Spleen (tissue), 11 donors: ENCODE data around the gene FABP7. TPM values are rescaled to one million over a fixed set of nuclear protein-coding genes. Genes with fewer than 3 reads are reported as not detected.

ENCODE experiments used
- DNase-seq: peaks from one replicate; pipeline ENCODE4 v3.0.0-alpha.2; 2020
- H3K27ac ChIP-seq, 8 donors: fragments of 200-600 bp; sonication (generic) in 7 of 8; 1 replicate in 4 of 8; 2 replicates in 4 of 8; pipeline versions ENCODE4 v1.5.0 to v1.8.0; 2016 to 2021; ENCODE audit warnings: inconsistent platforms in 4 of 8, mild to moderate bottlenecking in 4 of 8, moderate library complexity in 1 of 8
- H3K27me3 ChIP-seq, 7 donors: fragments of 200-600 bp; sonication (generic) in 6 of 7; replicated peaks in 1 of 7; 1 replicate in 4 of 7; 2 replicates in 3 of 7; pipeline versions ENCODE4 v1.5.0 to v1.8.0; 2016 to 2021; ENCODE audit warnings: inconsistent platforms in 3 of 7, mild to moderate bottlenecking in 1 of 7
- H3K36me3 ChIP-seq, 6 donors: fragments of 200-600 bp; sonication (generic) in 5 of 6; 1 replicate in 4 of 6; 2 replicates in 2 of 6; pipeline versions ENCODE4 v1.5.0 to v1.8.0; 2016 to 2021; ENCODE audit warnings: inconsistent platforms in 2 of 6
- H3K4me1 ChIP-seq, 6 donors: fragments of 200-600 bp; sonication (generic) in 5 of 6; 1 replicate in 3 of 6; 2 replicates in 3 of 6; pipeline versions ENCODE4 v1.5.0 to v1.8.0; 2016 to 2021; ENCODE audit warnings: inconsistent platforms in 3 of 6
- H3K4me3 ChIP-seq, 8 donors: fragments of 200-600 bp; sonication (generic) in 7 of 8; 1 replicate in 4 of 8; 2 replicates in 4 of 8; pipeline versions ENCODE4 v1.5.0 to v1.8.0; 2016 to 2021; ENCODE audit warnings: inconsistent platforms in 4 of 8, mild to moderate bottlenecking in 4 of 8, moderate library complexity in 2 of 8
- H3K9me3 ChIP-seq, 8 donors: fragments of 200-600 bp; sonication (generic) in 7 of 8; 1 replicate in 4 of 8; 2 replicates in 4 of 8; pipeline versions ENCODE4 v1.5.0 to v1.8.0; 2016 to 2021; ENCODE audit warnings: inconsistent platforms in 4 of 8
- POLR2A ChIP-seq, 3 donors: fragments of 450-650 bp; IDR thresholded peaks; one replicate each; pipeline ENCODE4 v1.5.1; 2017; ENCODE audit warnings: antibody characterized with exemption in 3 of 3, mild to moderate bottlenecking in 1 of 3
- POLR2AphosphoS5 ChIP-seq, 3 donors: sonication (generic); formaldehyde crosslinking; IDR thresholded peaks; one replicate each; pipeline ENCODE4 v1.5.1; 2017; ENCODE audit warnings: antibody characterized with exemption in 3 of 3
- WGBS, 5 donors: extraction: QIAGEN DNeasy Blood & Tissue Kit in 3 of 5; methylation state at CpG; one replicate each; pipeline versions ENCODE4 v1.1.5 to v1.1.7; 2013 to 2018; 5-methylcytosine and 5-hydroxymethylcytosine counted together
- intact Hi-C: fragments of 100-400 bp; cut with DNase I; formaldehyde crosslinking; loops from one replicate; pipeline ENCODE4 v1.15.0; 2023; ENCODE audit warnings: low total_unique reads
- polyA plus RNA-seq, 3 donors: library from polyadenylated mRNA; stranded (reverse); fragments of 200-250 nt; gene quantifications; one replicate each; pipeline ENCODE4 v1.2.1, GENCODE V29; 2013
- total RNA-seq, 7 donors: library from RNA; depleted of rRNA in 3 of 7; stranded (reverse); fragments of >200 nt in 3 of 7; fragmentation: NEBNext Ultra II Directional in 4 of 7; extraction: Animal tissue kit (Norgen Biotek cat#: 25700) in 4 of 7; gene quantifications; one replicate each; pipeline versions ENCODE4 v1.1.0 to v1.2.1, GENCODE V29; 2016 to 2021
- TF ChIP-seq, protein P1 (sequence below), 11 experiments: fragments of 200-600 bp in 7 of 11; fragments of 450-650 bp in 4 of 11; sonication (generic) in 4 of 11; IDR thresholded peaks in 8 of 11; conservative IDR thresholded peaks in 3 of 11; 1 replicate in 7 of 11; 2 replicates in 4 of 11; pipeline versions ENCODE4 v1.4.0 to v1.8.0; 2016 to 2021; ENCODE audit warnings: antibody characterized with exemption in 11 of 11, inconsistent platforms in 4 of 11, mild to moderate bottlenecking in 1 of 11
- donor health status: healthy with polysubstance abuse.
- donor health status: DM: no; HTN: no; CAD: no; lungs with moderate emphysema.
- donor health status: DM: no; HTN: no; CAD: no.
- donor health status: Bipolar disorder and iron deficiency.
- donor health status: healthy.
- donor health status: DM: no; HTN: no; CAD: no.
- donor health status: DM: yes; HTN: yes; CAD: no.

The FABP7 gene
- total and polyA plus RNA-seq, 10 donors: 0.08 TPM; not detected in 9

- peaks cover 0 to 35% (median 7%) of the 10 kb centered on the region in 7 donors for H3K27me3 ChIP-seq
- H3K4me1 ChIP-seq: peaks cover 7 to 35% (median 24%) of the 10 kb centered on the region in 6 donors
- intact Hi-C loops: no loop called here
- peak overlapping the region in 1 of 8 donors; percentile 76 for H3K4me3 ChIP-seq
- 75 to 91% (median 89%) methylated on average over 2 of the region's 2 CpGs for WGBS, 5 donors
- H3K36me3 ChIP-seq: no peaks in the 10 kb centered on the region
- no peaks in the 10 kb centered on the region for H3K9me3 ChIP-seq
- no peak for DNase-seq
- peak overlapping the region in 6 of 8 donors; percentile 5 to 94 (median 92) for H3K27ac ChIP-seq
- TF ChIP-seq, protein P1, sequence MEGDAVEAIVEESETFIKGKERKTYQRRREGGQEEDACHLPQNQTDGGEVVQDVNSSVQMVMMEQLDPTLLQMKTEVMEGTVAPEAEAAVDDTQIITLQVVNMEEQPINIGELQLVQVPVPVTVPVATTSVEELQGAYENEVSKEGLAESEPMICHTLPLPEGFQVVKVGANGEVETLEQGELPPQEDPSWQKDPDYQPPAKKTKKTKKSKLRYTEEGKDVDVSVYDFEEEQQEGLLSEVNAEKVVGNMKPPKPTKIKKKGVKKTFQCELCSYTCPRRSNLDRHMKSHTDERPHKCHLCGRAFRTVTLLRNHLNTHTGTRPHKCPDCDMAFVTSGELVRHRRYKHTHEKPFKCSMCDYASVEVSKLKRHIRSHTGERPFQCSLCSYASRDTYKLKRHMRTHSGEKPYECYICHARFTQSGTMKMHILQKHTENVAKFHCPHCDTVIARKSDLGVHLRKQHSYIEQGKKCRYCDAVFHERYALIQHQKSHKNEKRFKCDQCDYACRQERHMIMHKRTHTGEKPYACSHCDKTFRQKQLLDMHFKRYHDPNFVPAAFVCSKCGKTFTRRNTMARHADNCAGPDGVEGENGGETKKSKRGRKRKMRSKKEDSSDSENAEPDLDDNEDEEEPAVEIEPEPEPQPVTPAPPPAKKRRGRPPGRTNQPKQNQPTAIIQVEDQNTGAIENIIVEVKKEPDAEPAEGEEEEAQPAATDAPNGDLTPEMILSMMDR (IDR thresholded peaks at IDR 0.05 in 8 of 11, conservative IDR thresholded peaks at IDR 0.05 in 3 of 11): no peak
Measured at GRCh38 chr6:122791310-122791679, 11.8 kb downstream of the FABP7 start.

DNA sequence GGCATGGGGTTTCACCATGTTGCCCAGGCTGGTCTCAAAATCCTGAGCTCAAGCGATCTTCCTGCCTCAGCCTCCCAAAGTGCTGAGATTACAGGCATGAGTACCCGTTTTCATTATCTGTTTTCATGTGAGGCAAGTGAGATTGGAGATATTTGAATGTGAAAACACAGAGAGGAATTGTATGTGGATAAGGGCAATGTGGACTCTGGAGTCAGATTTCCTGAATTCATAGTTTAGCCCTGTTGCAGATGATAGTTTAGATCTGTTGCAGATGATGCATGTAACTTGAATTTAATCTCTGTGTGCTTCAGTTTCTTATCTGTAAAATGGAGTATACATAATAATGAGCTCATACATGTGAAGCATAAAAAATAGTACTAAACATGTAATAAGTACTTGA lies 13.2 kb downstream of the FABP7 start:
- DNase-seq: no peak
- Histone ChIP-seq H3K27ac (peak overlapping the region in 3 of 8 donors; percentile 24 to 93 (median 92)), H3K27me3 (peaks cover 0 to 32% (median 7%) of the 10 kb centered on the region in 7 donors), H3K9me3 (no peaks in the 10 kb centered on the region), H3K4me1 (peaks cover 7 to 35% (median 24%) of the 10 kb centered on the region in 6 donors), H3K36me3 (peaks cover 0 to 10% (median 0%) of the 10 kb centered on the region in 6 donors), H3K4me3 (no peak overlapping the region)
- 83 to 91% (median 89%) methylated on average over 2 of the region's 2 CpGs for WGBS, 5 donors
- TF ChIP-seq POLR2AphosphoS5 (IDR thresholded peaks at IDR 0.05): no peak
- no peak for TF ChIP-seq POLR2A (IDR thresholded peaks at IDR 0.05)
- TF ChIP-seq, protein P1 (IDR thresholded peaks at IDR 0.05 in 8 of 11, conservative IDR thresholded peaks at IDR 0.05 in 3 of 11): no peak
- intact Hi-C loops: no loop called here

DNA sequence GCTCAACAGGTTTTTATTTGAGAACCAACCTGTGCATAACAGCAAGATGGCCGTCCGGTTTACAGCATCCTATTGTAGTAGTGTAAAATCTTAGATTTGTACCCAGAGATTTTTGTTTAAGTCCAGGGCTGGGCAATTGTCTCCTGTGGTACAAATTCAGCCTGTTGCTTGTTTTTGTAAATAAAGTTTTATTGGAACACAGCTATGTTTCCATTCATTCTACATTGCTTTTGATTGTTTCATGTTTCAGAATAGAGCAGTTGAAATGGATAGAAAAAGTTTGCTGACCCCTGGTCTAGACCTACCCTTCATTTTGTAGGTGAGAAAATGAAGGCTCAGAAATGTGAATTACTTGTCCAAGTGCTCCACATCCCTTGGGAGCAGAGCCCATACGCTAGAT lies 18.0 kb downstream of the FABP7 start:
- intact Hi-C loops: no loop called here
- DNase-seq: no peak
- Histone ChIP-seq H3K4me1 (no peaks in the 10 kb centered on the region), H3K4me3 (no peak overlapping the region), H3K9me3 (no peaks in the 10 kb centered on the region), H3K36me3 (peaks cover 0 to 42% (median 0%) of the 10 kb centered on the region in 6 donors), H3K27ac (no peak overlapping the region), H3K27me3 (no peaks in the 10 kb centered on the region)
- 91 to 98% (median 96%) methylated on average over 3 of the region's 3 CpGs for WGBS, 5 donors
- TF ChIP-seq, protein P1 (IDR thresholded peaks at IDR 0.05 in 8 of 11, conservative IDR thresholded peaks at IDR 0.05 in 3 of 11): no peak
- TF ChIP-seq POLR2A (IDR thresholded peaks at IDR 0.05) (no peak), POLR2AphosphoS5 (IDR thresholded peaks at IDR 0.05) (no peak)

GRCh38 chr6:122798099-122798641 lies 18.7 kb downstream of the FABP7 start:
- no peak for TF ChIP-seq POLR2AphosphoS5 (IDR thresholded peaks at IDR 0.05)
- TF ChIP-seq POLR2A (IDR thresholded peaks at IDR 0.05): no peak
- TF ChIP-seq, protein P1 (IDR thresholded peaks at IDR 0.05 in 8 of 11, conservative IDR thresholded peaks at IDR 0.05 in 3 of 11): no peak
- Histone ChIP-seq H3K4me1 (no peaks in the 10 kb centered on the region), H3K4me3 (no peak overlapping the region), H3K36me3 (peaks cover 0 to 46% (median 0%) of the 10 kb centered on the region in 6 donors), H3K27me3 (no peaks in the 10 kb centered on the region), H3K9me3 (no peaks in the 10 kb centered on the region), H3K27ac (no peak overlapping the region)
- no peak for DNase-seq
- WGBS, 5 donors: 66 to 80% (median 79%) methylated on average over 6 of the region's 6 CpGs
- intact Hi-C loops: no loop called here
